Measurements from ENCODE around the gene ZBTB47.

ZBTB47 gene

GRCh38 chr3:42658091-42658770, 4.7 kb downstream of the ZBTB47 start:
- H3K27ac ChIP-seq = no peak overlapping the region
- no peak for TF ChIP-seq CTCF (IDR thresholded peaks at IDR 0.05)
- no peak for TF ChIP-seq ZFX (IDR thresholded peaks at IDR 0.05; ENCODE audit: borderline replicate concordance)

- no peak overlapping the region for H3K27ac ChIP-seq
- no peak for TF ChIP-seq ZFX (IDR thresholded peaks at IDR 0.05; ENCODE audit: borderline replicate concordance)
- no peak for TF ChIP-seq CTCF (IDR thresholded peaks at IDR 0.05)
Measured at GRCh38 chr3:42658771-42659390, 5.4 kb downstream of the ZBTB47 start.

GRCh38 chr3:42659451-42660130, 6.1 kb downstream of the ZBTB47 start:
- H3K27ac ChIP-seq = no peak overlapping the region
- TF ChIP-seq CTCF (IDR thresholded peaks at IDR 0.05) (no peak), ZFX (IDR thresholded peaks at IDR 0.05; ENCODE audit: borderline replicate concordance) (no peak)

GRCh38 chr3:42660131-42660715, 6.7 kb downstream of the ZBTB47 start:
- TF ChIP-seq ZFX (IDR thresholded peaks at IDR 0.05; ENCODE audit: borderline replicate concordance) = no peak
- no peak for TF ChIP-seq CTCF (IDR thresholded peaks at IDR 0.05)

GRCh38 chr3:42660898-42661297, 7.4 kb downstream of the ZBTB47 start:
- TF ChIP-seq ZFX (IDR thresholded peaks at IDR 0.05; ENCODE audit: borderline replicate concordance) (no peak), CTCF (IDR thresholded peaks at IDR 0.05) (no peak)

More at GRCh38 chr3:42660131-42660715, 6.7 kb downstream of the ZBTB47 start:
- H3K27ac ChIP-seq = no peak overlapping the region

GRCh38 chr3:42661593-42662022, 8.1 kb downstream of the ZBTB47 start:
- H3K27ac ChIP-seq = no peak overlapping the region
- TF ChIP-seq ZFX (IDR thresholded peaks at IDR 0.05; ENCODE audit: borderline replicate concordance) (no peak), CTCF (IDR thresholded peaks at IDR 0.05) (no peak)

More at GRCh38 chr3:42660898-42661297, 7.4 kb downstream of the ZBTB47 start:
- H3K27ac ChIP-seq = no peak overlapping the region
